Mucosa of descending colon (tissue), 3 donors: Measurements from ENCODE around the gene PLS1. TPM values are rescaled to one million over a fixed set of nuclear protein-coding genes. Genes with fewer than 3 reads are reported as not detected.
"Not testable (repeated sequence)": the region's sequence is repeated elsewhere in the genome, so short reads cannot be mapped to it uniquely, and the experiment has no call there.

Experiments used
- ATAC-seq: fragments of 200-7000 bp; cut with Tn5 transposase; one replicate; pipeline ENCODE4 v1.9.1; 2020; ENCODE audit warnings: mild to moderate bottlenecking, moderate library complexity
- DNase-seq, 3 donors: peaks; one replicate each; pipeline ENCODE4 v3.0.0-alpha.2; 2020
- H3K36me3 ChIP-seq: fragments of 200-600 bp; one replicate; pipeline ENCODE4 v1.8.0; 2021; ENCODE audit warnings: low read depth, mild to moderate bottlenecking
- H3K4me1 ChIP-seq: fragments of 200-600 bp; one replicate; pipeline ENCODE4 v1.8.0; 2021; ENCODE audit warnings: low read depth, mild to moderate bottlenecking
- H3K4me3 ChIP-seq: fragments of 200-600 bp; one replicate; pipeline ENCODE4 v1.8.0; 2021; ENCODE audit warnings: mild to moderate bottlenecking
- H3K9me3 ChIP-seq: fragments of 200-600 bp; one replicate; pipeline ENCODE4 v1.8.0; 2021; ENCODE audit warnings: mild to moderate bottlenecking
- CTCF ChIP-seq: fragments of 200-600 bp; IDR thresholded peaks from one replicate; pipeline ENCODE4 v1.8.0; 2022; ENCODE audit warnings: antibody characterized with exemption, mild to moderate bottlenecking
- intact Hi-C, 2 donors: fragments of 100-400 bp; cut with DNase I in 1 of 2; cut with micrococcal nuclease in 1 of 2; formaldehyde crosslinking; loops; one replicate each; pipeline versions ENCODE4 v1.11.0 to v1.11.1; 2022; cut with DNase I, micrococcal nuclease
- total RNA-seq, 3 donors: library from RNA; stranded (reverse); fragmentation: NEBNext Ultra II Directional in 2 of 3; extraction: Animal tissue kit (Norgen Biotek cat#: 25700) in 2 of 3; gene quantifications; one replicate each; pipeline versions ENCODE4 v1.2.1 to v1.2.4, GENCODE V29; 2021 to 2023
- donor health status: DM: no; HTN: no; CAD: no; lungs with moderate emphysema.
- donor health status: DM: no; HTN: no; CAD: no.
- donor health status: DM: no; HTN: yes; CAD: no.

The PLS1 gene
- total RNA-seq, 3 donors from 2014 or later: 235 to 448 (median 442) TPM

- H3K4me3 ChIP-seq: no peak overlapping the region
- ATAC-seq: no peak
- no peaks in the 10 kb centered on the region for H3K36me3 ChIP-seq
- no peaks in the 10 kb centered on the region for H3K9me3 ChIP-seq
- DNase-seq: no peak
- TF ChIP-seq CTCF: no peak
- H3K4me1 ChIP-seq: no peaks in the 10 kb centered on the region
- intact Hi-C loops: loop anchor here (10.0 kb wide), 1 partner anchor 406 kb away; no protein-coding TSS in a partner anchor
These were observed 7.5 kb upstream of the PLS1 start for GRCh38 chr3:142588703-142589102.

DNA sequence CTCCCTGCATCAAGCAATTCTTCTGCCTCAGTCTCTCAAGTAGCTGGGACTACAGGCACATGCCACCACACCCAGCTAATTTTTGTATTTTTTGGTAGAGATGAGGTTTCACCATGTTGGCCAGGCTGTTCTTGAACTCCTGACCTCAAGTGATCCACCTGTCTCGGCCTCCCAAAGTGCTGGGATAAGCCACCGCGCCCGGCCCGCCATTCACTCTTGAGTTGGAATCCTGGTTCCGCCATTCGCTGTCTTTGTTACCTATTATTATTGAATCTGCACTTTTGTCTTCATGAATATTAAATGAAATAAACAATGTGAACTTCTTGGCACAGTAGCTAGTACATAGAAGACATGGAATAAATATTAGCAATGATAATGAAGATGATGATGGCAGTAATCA is 3.9 kb upstream of the PLS1 start:
- DNase-seq, intact Hi-C loops: not testable (repeated sequence)

DNA sequence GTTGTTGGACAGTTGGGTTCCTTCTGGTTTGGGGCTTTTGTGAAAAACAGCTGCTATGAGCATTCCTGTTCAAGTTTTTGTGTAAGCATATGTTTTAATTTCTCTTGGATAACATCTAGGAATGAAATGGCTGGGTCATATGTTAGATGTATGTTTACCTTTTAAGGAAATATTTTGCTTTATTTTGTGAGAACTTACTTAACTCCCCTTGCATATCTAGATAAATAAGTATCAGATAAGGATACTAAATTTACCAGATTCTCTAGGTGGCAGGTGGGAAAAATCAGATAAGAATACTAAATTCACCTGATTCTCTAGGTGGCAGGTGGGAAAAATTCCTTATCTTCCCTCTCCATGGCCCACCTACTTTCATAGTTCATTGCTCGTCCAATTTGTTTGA is 1.1 kb upstream of the PLS1 start:
- Histone ChIP-seq H3K9me3 (no peaks in the 10 kb centered on the region), H3K4me3 (peak overlapping the region; percentile 35), H3K36me3 (no peaks in the 10 kb centered on the region), H3K4me1 (peaks cover 2% of the 10 kb centered on the region)
- no peak for DNase-seq
- no peak for TF ChIP-seq CTCF
- intact Hi-C loops: no loop called here
- ATAC-seq: no peak

More for the DNA sequence above, 3.9 kb upstream of the PLS1 start:
- H3K4me1 ChIP-seq, ATAC-seq, H3K9me3 ChIP-seq, H3K4me3 ChIP-seq, H3K36me3 ChIP-seq: not testable (repeated sequence)

- Histone ChIP-seq H3K4me1 (peaks cover 3% of the 10 kb centered on the region), H3K9me3 (no peaks in the 10 kb centered on the region), H3K36me3 (no peaks in the 10 kb centered on the region), H3K4me3 (peak overlapping the region; percentile 35)
- ATAC-seq: peak; percentile 1
- TF ChIP-seq CTCF: no peak
- DNase-seq: no peak
- intact Hi-C loops: no loop called here
These were observed 627 bp upstream of the PLS1 start for GRCh38 chr3:142595581-142595950.

DNA sequence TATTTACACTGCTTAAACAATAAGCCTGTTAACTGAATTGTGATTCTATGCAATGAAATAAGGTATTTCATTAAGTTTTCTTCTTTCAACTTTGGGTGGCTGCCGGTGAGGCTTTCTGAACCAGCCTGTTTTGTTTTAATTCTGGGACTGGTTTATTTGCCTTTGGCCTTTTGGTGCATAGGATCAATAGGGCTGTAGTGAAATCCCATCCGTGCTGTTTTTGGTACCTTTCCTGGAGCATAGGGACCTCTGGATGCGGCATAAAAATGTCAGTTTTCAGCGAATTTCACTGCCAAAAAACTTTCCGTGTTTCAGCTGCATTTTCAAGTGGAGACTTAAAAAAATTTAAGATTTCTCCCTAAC is 514 bp downstream of the PLS1 start:
- intact Hi-C loops: no loop called here
- no peak for DNase-seq
- no peak for TF ChIP-seq CTCF
- peak; percentile 0 for ATAC-seq
- Histone ChIP-seq H3K4me1 (peaks cover 3% of the 10 kb centered on the region), H3K36me3 (no peaks in the 10 kb centered on the region), H3K9me3 (no peaks in the 10 kb centered on the region), H3K4me3 (peak overlapping the region; percentile 35)

GRCh38 chr3:142597906-142598305 is 1.7 kb downstream of the PLS1 start:
- DNase-seq (peak in 1 of 3 donors; percentile 57), ATAC-seq (peak; percentile 49)
- no peak overlapping the region for H3K4me3 ChIP-seq
- intact Hi-C loops: no loop called here
- TF ChIP-seq CTCF: no peak
- H3K9me3 ChIP-seq: no peaks in the 10 kb centered on the region
- peaks cover 7% of the 10 kb centered on the region for H3K4me1 ChIP-seq
- no peaks in the 10 kb centered on the region for H3K36me3 ChIP-seq
